SK-N-SH (cell line): Measurements from ENCODE around the gene USP30. TPM values are rescaled to one million over a fixed set of nuclear protein-coding genes. Genes with fewer than 3 reads are reported as not detected.
"Not testable (repeated sequence)": the region's sequence is repeated elsewhere in the genome, so short reads cannot be mapped to it uniquely, and the experiment has no call there.

Source experiments
- CTCF ChIA-PET: fragments of 300-600, 350-600 bp; formaldehyde crosslinking; extraction: SDS; loops from one replicate; lab custom pipeline; 2021; lab: Yijun Ruan, JAX
- POLR2A ChIA-PET: fragments of 350-600 bp; sonication (Branson Sonifier 250); formaldehyde crosslinking; extraction: SDS; loops from one replicate; lab custom pipeline; 2020; ENCODE audit warnings: antibody characterized with exemption, inconsistent platforms; lab: Yijun Ruan, JAX
- DNase-seq: peaks from one replicate; pipeline ENCODE4 v3.0.0; 2012
- H2AFZ ChIP-seq: fragments of 200-600 bp; sonication (generic); 2 replicates; pipeline ENCODE4 v1.8.1; 2016; ENCODE audit warnings: antibody characterized with exemption, mild to moderate bottlenecking, low read depth
- H3F3A ChIP-seq: fragments of 200-600 bp; sonication (generic); replicated peaks from 2 replicates; pipeline ENCODE3; 2016; ENCODE audit warnings: antibody characterized with exemption, mild to moderate bottlenecking; ENCODE audit not compliant: insufficient read depth
- H3K27ac ChIP-seq, 2 experiments: fragments of 200-500 bp in 1 of 2; fragments of 200-600 bp in 1 of 2; sonication (Bioruptor generic) in 1 of 2; sonication (generic), shearing (Covaris generic) in 1 of 2; 2 replicates each; pipeline versions ENCODE4 v1.5.1 to v1.6.1; 2014 to 2016; ENCODE audit warnings: low read depth in 2 of 2, inconsistent platforms in 1 of 2, low read length in 1 of 2, mild to moderate bottlenecking in 1 of 2, mixed read lengths in 1 of 2
- H3K27me3 ChIP-seq: fragments of 200-600 bp; sonication (generic), shearing (Covaris generic); 2 replicates; pipeline ENCODE4 v1.6.1; 2016; ENCODE audit warnings: mixed run types; ENCODE audit not compliant: insufficient read depth
- H3K36me3 ChIP-seq, 2 experiments: fragments of 200-500 bp in 1 of 2; fragments of 200-600 bp in 1 of 2; sonication (Bioruptor generic) in 1 of 2; sonication (generic) in 1 of 2; replicated peaks in 1 of 2; 2 replicates each; pipeline versions ENCODE3 to v1.5.1; 2014 to 2016; ENCODE audit warnings: low read length in 1 of 2, mild to moderate bottlenecking in 1 of 2; ENCODE audit not compliant: insufficient read depth in 2 of 2, control insufficient read depth in 1 of 2
- H3K4me1 ChIP-seq, 2 experiments: fragments of 200-500 bp in 1 of 2; fragments of 200-600 bp in 1 of 2; sonication (Bioruptor generic) in 1 of 2; sonication (generic), shearing (Covaris generic) in 1 of 2; 2 replicates each; pipeline versions ENCODE4 v1.5.1 to v1.6.1; 2014 to 2016; ENCODE audit warnings: low read depth in 1 of 2, low read length in 1 of 2, mixed run types in 1 of 2; ENCODE audit not compliant: insufficient read depth in 2 of 2, control insufficient read depth in 1 of 2
- H3K4me2 ChIP-seq: fragments of 200-600 bp; sonication (generic), shearing (Covaris generic); 2 replicates; pipeline ENCODE4 v1.6.1; 2017; ENCODE audit warnings: mixed run types
- H3K4me3 ChIP-seq, 2 experiments: fragments of 200-500 bp in 1 of 2; fragments of 200-600 bp in 1 of 2; sonication (Bioruptor generic) in 1 of 2; sonication (generic), shearing (Covaris generic) in 1 of 2; 2 replicates each; pipeline versions ENCODE4 v1.5.1 to v1.8.1; 2014 to 2016; ENCODE audit warnings: low read depth in 2 of 2, inconsistent platforms in 1 of 2, low read length in 1 of 2, mild to moderate bottlenecking in 1 of 2, mixed read lengths in 1 of 2, moderate library complexity in 1 of 2
- H3K79me2 ChIP-seq: fragments of 200-600 bp; sonication (generic); 2 replicates; pipeline ENCODE4 v1.8.1; 2017; ENCODE audit warnings: mild to moderate bottlenecking; ENCODE audit not compliant: insufficient read depth
- H3K9ac ChIP-seq: fragments of 200-600 bp; sonication (generic); 2 replicates; pipeline ENCODE4 v1.6.1; 2017; ENCODE audit warnings: mixed run types
- H3K9me2 ChIP-seq: fragments of 200-600 bp; sonication (generic); 2 replicates; pipeline ENCODE4 v1.6.1; 2017; ENCODE audit warnings: mixed run types
- H3K9me3 ChIP-seq: fragments of 200-600 bp; sonication (generic); 2 replicates; pipeline ENCODE4 v1.6.1; 2017; ENCODE audit warnings: mixed run types, mild to moderate bottlenecking, moderate library complexity
- H4K20me1 ChIP-seq: fragments of 200-600 bp; sonication (generic); 2 replicates; pipeline ENCODE4 v1.6.1; 2017; ENCODE audit warnings: mild to moderate bottlenecking, mixed run types; ENCODE audit not compliant: insufficient read depth
- ELF1 ChIP-seq: IDR thresholded peaks from 2 replicates; pipeline ENCODE4 v1.4.0; 2012
- EP300 ChIP-seq, 2 experiments: IDR thresholded peaks; 2 replicates each; pipeline versions ENCODE4 v1.4.0 to v1.6.1; 2012; ENCODE audit warnings: borderline replicate concordance in 1 of 2, low read depth in 1 of 2, low read length in 1 of 2
- FOXJ3 ChIP-seq: sonication (generic); formaldehyde crosslinking; IDR thresholded peaks from 2 replicates; pipeline ENCODE4 v1.5.1; 2020; ENCODE audit warnings: mild to moderate bottlenecking, missing genetic modification reagents
- GABPA ChIP-seq: IDR thresholded peaks from 2 replicates; pipeline ENCODE4 v1.4.0; 2012; ENCODE audit warnings: low read depth, mild to moderate bottlenecking
- MXI1 ChIP-seq: IDR thresholded peaks from 2 replicates; pipeline ENCODE4 v1.6.1; 2012; ENCODE audit warnings: mild to moderate bottlenecking, low read depth, low read length, improper control_type of control experiment
- NRF1 ChIP-seq: IDR thresholded peaks from 2 replicates; pipeline ENCODE4 v1.6.1; 2012; ENCODE audit warnings: low read depth, mild to moderate bottlenecking, low read length
- PBX3 ChIP-seq: IDR thresholded peaks from 2 replicates; pipeline ENCODE4; 2012
- RCOR1 ChIP-seq: fragments of 150-350 bp; IDR thresholded peaks from 2 replicates; pipeline ENCODE4 v1.6.1; 2017; ENCODE audit warnings: antibody characterized with exemption, low read length
- SIN3A ChIP-seq: IDR thresholded peaks from 2 replicates; pipeline ENCODE4 v1.6.1; 2012; ENCODE audit warnings: low read depth, mild to moderate bottlenecking, low read length, moderate library complexity, borderline replicate concordance
- WGBS: methylation state at CpG from one replicate; pipeline ENCODE4 v1.1.6; 2017; ENCODE audit warnings: low lambda C conversion rate; 5-methylcytosine and 5-hydroxymethylcytosine counted together
- polyA plus RNA-seq, 3 experiments: library from polyadenylated mRNA; depleted of rRNA; stranded (reverse); fragments of >200 nt; gene quantifications; 2 replicates each; pipeline ENCODE4 v1.2.3, GENCODE V29; 2012
- TF ChIP-seq, protein P1 (sequence below): IDR thresholded peaks from 2 replicates; pipeline ENCODE4 v1.6.1; 2012; ENCODE audit warnings: mild to moderate bottlenecking, low read depth, low read length, moderate library complexity

USP30 gene
- polyA plus RNA-seq, 1 of the 3 experiments (the other 2 are of a cell fraction) = 10.9 TPM

GRCh38 chr12:109020796-109021380, 31.5 kb upstream of the USP30 start, which contains the start of gene SVOP:
Gene SVOP, minus strand, starts transcription at chr12:109021068. Its CDS starts 200 bp downstream, at chr12:109020868.
- Histone ChIP-seq H3K4me1 (no peaks in the 10 kb centered on the region), H4K20me1 (no peaks in the 10 kb centered on the region), H3F3A (no peaks in the 10 kb centered on the region), H2AFZ (no peak within 1 kb of the TSS), H3K9me3 (no peaks in the 10 kb centered on the region), H3K9me2 (no peaks in the 10 kb centered on the region), H3K4me3 (peak within 1 kb of the TSS in 1 of 2 experiments; percentile 41; a peak in 2 of 4 replicates), H3K4me2 (peak within 1 kb of the TSS; percentile 81), H3K27ac (peak within 1 kb of the TSS in 1 of 2 experiments; percentile 78; a peak in 2 of 4 replicates), H3K36me3 (no peaks in the 10 kb centered on the region), H3K79me2 (no peaks in the 10 kb centered on the region)
- DNase-seq = peak; percentile 85
- ChIA-PET CTCF (interaction anchor here (1.1 kb wide), 1 partner anchor 25 kb away, joined by 3 read pairs; no protein-coding TSS in a partner anchor), POLR2A (interaction anchor here (0.8 kb wide), 1 partner anchor 81 kb away, joined by 4 read pairs; no protein-coding TSS in a partner anchor)
- WGBS = 9% methylated on average over 21 of the region's 30 CpGs
- TF ChIP-seq RCOR1 (0 out of 2 replicates have a peak, but pooled peaks have one; percentile 58), SIN3A (peak; percentile 94), PBX3 (peak; percentile 36), ELF1 (no peak), NRF1 (peak; percentile 10; the same call in 1 of the 2 replicates), GABPA (peak; percentile 56), FOXJ3 (CRISPR knock-in tag) (peak; percentile 22; the same call in 1 of the 2 replicates), EP300 (IDR thresholded peaks at IDR 0.05; ENCODE audit: borderline replicate concordance in 1 of 2, low read depth in 1 of 2, low read length in 1 of 2) (no peak), MXI1 (peak; percentile 91)
- TF ChIP-seq, protein P1, sequence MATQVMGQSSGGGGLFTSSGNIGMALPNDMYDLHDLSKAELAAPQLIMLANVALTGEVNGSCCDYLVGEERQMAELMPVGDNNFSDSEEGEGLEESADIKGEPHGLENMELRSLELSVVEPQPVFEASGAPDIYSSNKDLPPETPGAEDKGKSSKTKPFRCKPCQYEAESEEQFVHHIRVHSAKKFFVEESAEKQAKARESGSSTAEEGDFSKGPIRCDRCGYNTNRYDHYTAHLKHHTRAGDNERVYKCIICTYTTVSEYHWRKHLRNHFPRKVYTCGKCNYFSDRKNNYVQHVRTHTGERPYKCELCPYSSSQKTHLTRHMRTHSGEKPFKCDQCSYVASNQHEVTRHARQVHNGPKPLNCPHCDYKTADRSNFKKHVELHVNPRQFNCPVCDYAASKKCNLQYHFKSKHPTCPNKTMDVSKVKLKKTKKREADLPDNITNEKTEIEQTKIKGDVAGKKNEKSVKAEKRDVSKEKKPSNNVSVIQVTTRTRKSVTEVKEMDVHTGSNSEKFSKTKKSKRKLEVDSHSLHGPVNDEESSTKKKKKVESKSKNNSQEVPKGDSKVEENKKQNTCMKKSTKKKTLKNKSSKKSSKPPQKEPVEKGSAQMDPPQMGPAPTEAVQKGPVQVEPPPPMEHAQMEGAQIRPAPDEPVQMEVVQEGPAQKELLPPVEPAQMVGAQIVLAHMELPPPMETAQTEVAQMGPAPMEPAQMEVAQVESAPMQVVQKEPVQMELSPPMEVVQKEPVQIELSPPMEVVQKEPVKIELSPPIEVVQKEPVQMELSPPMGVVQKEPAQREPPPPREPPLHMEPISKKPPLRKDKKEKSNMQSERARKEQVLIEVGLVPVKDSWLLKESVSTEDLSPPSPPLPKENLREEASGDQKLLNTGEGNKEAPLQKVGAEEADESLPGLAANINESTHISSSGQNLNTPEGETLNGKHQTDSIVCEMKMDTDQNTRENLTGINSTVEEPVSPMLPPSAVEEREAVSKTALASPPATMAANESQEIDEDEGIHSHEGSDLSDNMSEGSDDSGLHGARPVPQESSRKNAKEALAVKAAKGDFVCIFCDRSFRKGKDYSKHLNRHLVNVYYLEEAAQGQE = peak; percentile 99
- TF ChIP-seq, all 33 proteins: peak for 8
- Histone ChIP-seq H3K27me3 (no peaks in the 10 kb centered on the region), H3K9ac (no peak within 1 kb of the TSS)

DNA sequence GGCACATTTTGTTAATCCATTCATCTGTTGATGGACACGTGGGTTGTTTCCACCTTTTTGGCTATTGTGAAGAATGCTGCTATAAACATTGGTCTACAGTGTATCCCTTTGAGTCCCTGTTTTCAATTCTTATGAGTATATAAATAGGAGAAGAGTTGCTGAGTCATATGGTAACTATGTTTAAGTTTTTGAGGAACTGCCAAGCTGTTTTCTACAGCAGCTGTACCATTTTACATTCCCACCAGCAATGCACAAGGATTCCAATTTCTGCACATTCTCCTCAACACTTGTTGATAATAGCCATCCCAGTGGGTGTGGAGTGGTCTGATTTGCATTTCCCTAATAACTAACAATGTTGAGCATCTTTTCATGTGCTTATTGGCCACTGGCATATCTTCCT, 24.6 kb upstream of the USP30 start:
- Histone ChIP-seq H3K4me3 (no peak overlapping the region), H3K27me3 (no peaks in the 10 kb centered on the region), H2AFZ (no peak overlapping the region), H3F3A (no peaks in the 10 kb centered on the region), H3K9me3 (no peaks in the 10 kb centered on the region), H3K79me2 (no peaks in the 10 kb centered on the region), H3K4me1 (no peaks in the 10 kb centered on the region), H3K9me2 (no peaks in the 10 kb centered on the region), H4K20me1 (no peaks in the 10 kb centered on the region), H3K27ac (no peak overlapping the region), H3K36me3 (no peaks in the 10 kb centered on the region), H3K9ac (no peak overlapping the region), H3K4me2 (no peak overlapping the region)
- ChIA-PET CTCF (no interaction called here), POLR2A (no interaction called here)
- TF ChIP-seq RCOR1 = no peak
- no peak for DNase-seq
- 10% methylated on average over 1 of the region's 1 CpG for WGBS

GRCh38 chr12:109028624-109029023, 23.8 kb upstream of the USP30 start:
- H3K9ac ChIP-seq, H3K36me3 ChIP-seq, H3K4me3 ChIP-seq, H3K9me2 ChIP-seq, H3K4me2 ChIP-seq, DNase-seq, H3K27me3 ChIP-seq, H2AFZ ChIP-seq, H3K9me3 ChIP-seq, CTCF ChIA-PET, H3F3A ChIP-seq, H4K20me1 ChIP-seq, H3K4me1 ChIP-seq, H3K27ac ChIP-seq, H3K79me2 ChIP-seq: not testable (repeated sequence)
- POLR2A ChIA-PET = interaction anchor here (0.7 kb wide), 1 partner anchor 62 kb away, joined by 3 read pairs; no protein-coding TSS in a partner anchor
- WGBS = 31% methylated on average over 3 of the region's 3 CpGs
